ENCODE results near the gene CELF3.

The CELF3 gene

GRCh38 chr1:151720974-151721787 is 4.6 kb upstream of the CELF3 start, which contains the start of gene RIIAD1:
TSS of gene RIIAD1 (plus strand) at chr1:151721522. CDS start at chr1:151721537, 15 bp downstream.
- no peak for DNase-seq (ENCODE audit: low read depth)

- no peak for DNase-seq (ENCODE audit: low read depth)
These were observed 4.0 kb upstream of the CELF3 start for GRCh38 chr1:151720554-151720953.

- no peak for DNase-seq (ENCODE audit: low read depth)
These were observed 3.5 kb upstream of the CELF3 start for GRCh38 chr1:151720125-151720524.

- no peak for DNase-seq (ENCODE audit: low read depth)
These were observed 2.1 kb upstream of the CELF3 start for GRCh38 chr1:151718666-151719065.

GRCh38 chr1:151718011-151718431 is 1.4 kb upstream of the CELF3 start:
- DNase-seq (ENCODE audit: low read depth): no peak

- DNase-seq (ENCODE audit: low read depth): no peak
These were observed 219 bp downstream of the CELF3 start for GRCh38 chr1:151716405-151716762.

- no peak for DNase-seq (ENCODE audit: low read depth)
These were observed 738 bp downstream of the CELF3 start for GRCh38 chr1:151715726-151716404.

- DNase-seq (ENCODE audit: low read depth): no peak
These were observed 1.5 kb downstream of the CELF3 start for GRCh38 chr1:151714820-151715725.

- DNase-seq (ENCODE audit: low read depth): no peak
These were observed 2.7 kb downstream of the CELF3 start for GRCh38 chr1:151713874-151714273.

GRCh38 chr1:151713044-151713443 is 3.6 kb downstream of the CELF3 start:
- no peak for DNase-seq (ENCODE audit: low read depth)

- no peak for DNase-seq (ENCODE audit: low read depth)
These were observed 4.7 kb downstream of the CELF3 start for GRCh38 chr1:151711951-151712350.

- no peak for DNase-seq (ENCODE audit: low read depth)
These were observed 5.4 kb downstream of the CELF3 start for GRCh38 chr1:151711044-151711800.

- DNase-seq (ENCODE audit: low read depth): no peak
These were observed 6.3 kb downstream of the CELF3 start for GRCh38 chr1:151710187-151710840.

- DNase-seq (ENCODE audit: low read depth): no peak
These were observed 7.7 kb downstream of the CELF3 start for GRCh38 chr1:151708891-151709290.

GRCh38 chr1:151707541-151708065 is 9.0 kb downstream of the CELF3 start:
- DNase-seq (ENCODE audit: low read depth): no peak

- DNase-seq (ENCODE audit: low read depth): no peak
These were observed 9.9 kb downstream of the CELF3 start for GRCh38 chr1:151706464-151707415.

GRCh38 chr1:151705753-151706463 is 10.7 kb downstream of the CELF3 start:
- DNase-seq (ENCODE audit: low read depth): no peak

GRCh38 chr1:151705146-151705545 is 11.5 kb downstream of the CELF3 start:
- DNase-seq (ENCODE audit: low read depth): no peak

- no peak for DNase-seq (ENCODE audit: low read depth)
These were observed 12.4 kb downstream of the CELF3 start for GRCh38 chr1:151704246-151704645.

Data from stimulated activated CD8-positive, alpha-beta memory T cell treated with anti-CD3 and anti-CD28 coated beads, Interleukin-12 subunit alpha, Interleukin-12 subunit beta, amount 100 ng/mL, for 1 hour (primary cell).